Measurements from ENCODE around the gene SGCG.
"Not testable (repeated sequence)": the region's sequence is repeated elsewhere in the genome, so short reads cannot be mapped to it uniquely, and the experiment has no call there.

The SGCG gene, protein sequence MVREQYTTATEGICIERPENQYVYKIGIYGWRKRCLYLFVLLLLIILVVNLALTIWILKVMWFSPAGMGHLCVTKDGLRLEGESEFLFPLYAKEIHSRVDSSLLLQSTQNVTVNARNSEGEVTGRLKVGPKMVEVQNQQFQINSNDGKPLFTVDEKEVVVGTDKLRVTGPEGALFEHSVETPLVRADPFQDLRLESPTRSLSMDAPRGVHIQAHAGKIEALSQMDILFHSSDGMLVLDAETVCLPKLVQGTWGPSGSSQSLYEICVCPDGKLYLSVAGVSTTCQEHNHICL

DNA sequence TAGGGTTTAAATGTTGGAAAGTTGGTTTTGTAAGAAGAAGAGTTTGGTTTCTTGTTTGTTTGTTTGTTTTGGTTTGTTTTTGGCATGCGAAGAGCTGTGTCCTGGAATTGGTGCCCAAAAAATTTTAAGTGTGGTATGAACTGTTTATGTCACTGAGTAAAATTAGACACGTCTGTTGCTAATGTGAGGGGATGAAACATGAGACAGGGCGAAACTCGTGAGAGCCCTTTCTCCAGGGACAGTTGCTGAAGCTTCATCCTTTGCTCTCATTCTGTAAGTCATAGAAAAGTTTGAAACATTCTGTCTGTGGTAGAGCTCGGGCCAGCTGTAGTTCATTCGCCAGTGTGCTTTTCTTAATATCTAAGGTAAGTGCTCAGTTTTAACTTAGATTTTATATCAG is at the start of gene SGCG:
TSS of gene SGCG (plus strand) at position 269 of the 400 bp plus-strand sequence. CDS start 22,716 bp downstream, outside the sequence.
- DNase-seq, result no peak

DNA sequence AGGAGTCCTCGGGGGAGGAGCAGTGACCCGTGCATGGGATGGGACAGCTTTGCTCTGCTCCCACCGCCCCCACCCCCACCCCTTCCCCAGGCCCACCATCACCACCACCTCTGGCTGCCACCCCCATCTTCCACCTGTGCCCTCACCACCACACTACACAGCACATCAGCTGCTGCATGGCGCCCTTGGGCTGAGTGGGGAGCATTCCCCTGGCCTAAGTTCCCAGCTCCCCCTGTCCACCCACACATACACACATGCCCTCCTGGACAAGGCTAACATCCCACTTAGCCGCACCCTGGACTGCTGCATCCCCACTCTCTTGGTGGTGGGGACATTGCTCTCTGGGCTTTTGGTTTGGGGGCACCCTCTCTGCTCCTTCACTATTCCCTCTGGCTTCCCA is 46.2 kb upstream of the SGCG start:
- no peak for DNase-seq

DNA sequence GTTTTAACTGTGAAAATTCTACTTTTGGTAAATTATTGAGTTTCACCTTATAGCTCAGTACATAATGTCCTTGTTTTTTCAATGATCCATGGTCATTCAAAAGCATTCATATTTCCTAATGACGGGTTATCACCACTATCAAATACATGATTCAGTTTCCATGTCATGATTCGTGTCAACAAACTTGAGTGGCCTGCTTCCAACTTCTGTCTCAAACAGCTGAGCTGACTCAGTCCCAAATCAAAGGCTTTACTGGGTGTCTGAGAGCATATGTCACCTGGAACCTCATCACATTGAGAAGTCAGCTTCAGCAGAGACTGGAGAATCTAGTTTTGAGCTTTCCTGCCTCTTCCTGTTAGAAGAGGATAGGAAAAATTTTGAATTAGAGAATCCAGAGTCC is 40.3 kb upstream of the SGCG start:
- DNase-seq, result no peak

DNA sequence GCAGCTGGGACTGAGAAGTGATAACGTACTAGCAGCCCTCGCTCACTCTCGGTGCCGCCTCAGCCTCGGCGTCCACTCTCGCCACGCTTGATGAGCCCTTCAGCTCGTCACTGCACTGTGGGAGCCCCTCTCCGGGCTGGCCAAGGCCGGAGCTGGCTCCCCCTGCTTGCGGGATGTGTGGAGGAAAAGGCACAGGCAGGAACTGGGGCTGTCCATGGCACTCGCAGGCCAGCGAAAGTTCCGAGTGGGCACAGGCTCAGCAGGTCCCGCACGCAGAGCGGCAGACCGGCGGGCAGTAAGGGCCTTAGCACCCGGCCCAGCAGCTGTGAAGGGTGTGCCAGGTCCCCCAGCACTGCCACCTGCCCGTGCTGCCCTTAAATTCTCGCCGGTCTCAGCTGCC is 38.8 kb upstream of the SGCG start:
- DNase-seq, result no peak

DNA sequence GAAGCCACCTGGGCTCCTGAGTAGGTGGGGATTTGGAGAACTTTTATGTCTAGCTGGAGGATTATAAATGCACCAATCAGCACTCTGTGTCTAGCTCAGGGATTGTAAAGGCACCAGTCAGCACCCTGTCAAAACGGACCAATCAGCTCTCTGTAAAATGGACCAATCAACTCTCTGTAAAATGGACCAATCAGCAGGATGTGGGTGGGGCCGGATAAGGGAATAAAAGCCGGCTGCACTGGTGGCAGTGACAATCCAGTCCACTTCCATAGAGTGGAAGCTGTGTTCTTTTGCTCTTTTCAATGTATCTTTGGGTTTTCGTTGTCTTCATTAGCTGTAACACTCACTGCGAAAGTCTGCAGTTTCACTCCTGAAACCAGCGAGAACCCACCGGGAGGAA is 38.2 kb upstream of the SGCG start:
- DNase-seq, result not testable (repeated sequence)

DNA sequence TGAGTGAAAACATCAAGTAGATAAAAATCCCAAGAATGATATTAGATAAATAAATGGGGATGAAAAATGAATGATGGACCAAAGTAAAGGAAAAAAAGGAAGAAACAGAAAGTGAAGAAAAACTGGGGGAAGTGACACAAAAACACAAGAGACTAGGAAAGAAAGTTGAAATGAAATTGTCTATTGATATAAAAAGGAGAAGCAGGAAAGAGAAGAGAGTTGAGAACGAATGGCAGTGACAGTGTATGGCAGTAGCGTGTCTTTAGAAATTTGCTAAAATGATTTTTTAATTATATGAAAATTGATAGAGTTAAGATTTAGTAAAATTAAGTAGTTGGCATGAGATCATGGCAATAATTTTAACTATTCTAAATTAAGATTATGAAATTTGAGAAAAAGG is 36.3 kb upstream of the SGCG start:
- DNase-seq, result no peak

DNA sequence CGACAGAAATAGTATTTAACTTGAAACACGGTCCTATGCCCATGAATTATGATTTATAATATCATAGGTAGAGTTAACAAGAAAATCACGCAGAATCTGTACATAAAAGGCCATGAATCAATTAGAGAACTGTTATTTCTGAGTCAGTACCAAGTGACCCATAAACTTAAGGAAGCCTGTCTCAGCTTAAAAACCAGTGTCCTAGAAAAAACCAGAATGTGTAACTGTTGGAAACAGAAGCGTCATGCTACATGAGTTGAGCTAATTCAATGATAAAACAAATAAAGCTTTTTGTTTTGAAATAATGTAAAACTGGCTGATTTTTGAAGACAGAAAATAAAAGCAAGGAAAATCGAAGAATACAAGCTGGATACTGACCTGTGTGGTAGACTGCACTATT is 34.8 kb upstream of the SGCG start:
- DNase-seq, result no peak

DNA sequence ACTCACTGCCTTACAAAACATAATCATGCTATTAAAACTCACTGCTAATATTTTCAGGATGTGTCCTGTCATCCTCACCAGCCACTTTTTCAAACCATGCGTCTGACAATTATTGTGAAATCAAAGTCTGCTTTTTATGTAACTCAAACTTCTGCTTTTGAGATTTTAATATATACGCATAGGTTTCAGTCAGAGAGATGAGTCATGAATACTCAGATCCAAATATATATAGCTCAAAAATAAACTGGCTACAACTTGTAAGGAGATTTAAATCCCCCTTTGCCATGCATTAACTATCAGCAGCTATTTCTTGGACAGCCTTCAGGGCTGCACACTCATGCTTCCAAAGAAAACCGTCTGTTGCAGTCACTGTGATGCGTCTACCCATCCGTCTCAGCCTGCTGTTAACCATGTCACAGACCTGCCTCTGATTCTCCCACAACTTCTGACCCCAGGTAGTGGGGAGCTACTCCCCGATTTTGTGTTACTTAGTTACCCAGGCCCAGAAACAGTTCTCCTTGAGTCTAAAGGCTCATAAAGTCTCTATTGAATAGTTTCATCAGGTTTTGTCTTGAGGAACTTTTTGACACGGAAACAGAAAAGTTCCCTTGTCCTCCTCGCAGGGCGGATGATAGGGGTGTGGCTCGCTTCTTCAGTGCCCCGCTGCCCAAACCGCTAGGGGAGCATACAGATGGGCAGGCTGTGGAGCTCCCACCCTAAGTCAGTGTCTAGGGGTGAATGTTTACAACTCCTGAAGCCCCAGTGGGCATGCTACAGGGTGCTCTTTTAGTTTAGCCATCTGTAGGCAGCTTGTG is 33.8 kb upstream of the SGCG start:
- DNase-seq, result no peak

DNA sequence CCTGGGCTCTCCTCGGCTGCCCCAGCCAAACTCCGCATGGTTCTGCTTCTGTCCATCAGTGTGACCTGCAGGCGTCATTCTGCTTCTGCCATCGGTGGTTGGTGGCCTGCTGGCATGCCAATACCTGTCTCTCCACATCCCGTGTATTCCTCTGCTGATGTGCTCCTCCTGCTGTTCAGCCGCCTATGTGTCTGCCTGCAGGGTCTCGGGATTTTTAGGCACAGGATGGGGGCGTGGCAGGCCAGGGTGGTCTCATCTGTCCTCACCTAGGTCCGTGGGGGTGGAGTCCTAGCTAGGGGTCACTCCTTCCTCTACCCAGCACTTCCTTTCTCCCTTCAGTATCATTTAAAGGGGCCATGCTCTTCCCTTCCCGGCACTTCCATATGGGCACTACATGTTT is 33.0 kb upstream of the SGCG start:
- DNase-seq, result no peak

DNA sequence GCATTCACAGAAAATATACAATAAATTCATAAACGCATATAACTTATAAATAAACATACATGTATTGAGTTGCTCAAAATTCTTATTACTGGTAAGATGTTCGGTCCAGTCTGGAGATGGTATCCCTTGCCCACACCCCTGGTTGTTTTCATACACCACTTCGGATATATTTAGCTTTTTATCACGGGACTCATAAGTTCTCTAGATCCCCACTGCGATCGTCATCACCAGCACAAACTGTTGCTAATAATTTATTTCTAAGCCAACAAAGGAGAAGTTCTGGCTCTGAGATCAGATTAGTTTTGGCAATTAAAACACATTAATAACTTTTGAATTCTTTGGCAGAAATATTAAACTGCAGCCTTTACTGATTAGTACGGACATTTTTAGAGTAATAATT is 23.0 kb upstream of the SGCG start:
- DNase-seq, result no peak

DNA sequence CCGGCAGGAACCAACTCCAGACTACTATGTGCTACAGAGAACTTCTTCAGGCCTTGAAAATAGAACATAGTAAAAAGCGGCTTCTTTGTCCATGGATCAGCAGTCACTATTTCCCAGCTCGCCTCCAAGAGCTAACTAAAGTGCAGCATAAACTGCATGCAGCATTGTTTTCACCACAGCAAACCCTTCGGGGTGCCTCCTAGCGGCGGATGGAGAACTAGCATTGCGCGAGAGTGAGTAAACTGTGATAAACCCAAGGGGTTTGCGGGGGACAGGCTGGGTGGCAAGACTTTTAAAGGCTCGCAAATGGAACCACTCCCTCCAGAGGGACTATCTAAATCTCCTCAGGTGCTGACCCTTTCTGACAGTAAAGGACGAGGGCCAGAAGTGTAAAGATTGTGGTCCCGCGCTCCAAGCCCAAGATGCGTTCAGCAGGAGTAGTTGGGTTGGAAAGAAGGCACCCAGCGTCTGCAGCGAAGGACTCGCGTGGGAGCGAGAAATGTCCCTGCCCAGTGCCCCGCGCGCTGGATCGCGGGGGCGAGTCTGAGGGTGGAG is 21.5 kb upstream of the SGCG start:
- DNase-seq, result no peak

DNA sequence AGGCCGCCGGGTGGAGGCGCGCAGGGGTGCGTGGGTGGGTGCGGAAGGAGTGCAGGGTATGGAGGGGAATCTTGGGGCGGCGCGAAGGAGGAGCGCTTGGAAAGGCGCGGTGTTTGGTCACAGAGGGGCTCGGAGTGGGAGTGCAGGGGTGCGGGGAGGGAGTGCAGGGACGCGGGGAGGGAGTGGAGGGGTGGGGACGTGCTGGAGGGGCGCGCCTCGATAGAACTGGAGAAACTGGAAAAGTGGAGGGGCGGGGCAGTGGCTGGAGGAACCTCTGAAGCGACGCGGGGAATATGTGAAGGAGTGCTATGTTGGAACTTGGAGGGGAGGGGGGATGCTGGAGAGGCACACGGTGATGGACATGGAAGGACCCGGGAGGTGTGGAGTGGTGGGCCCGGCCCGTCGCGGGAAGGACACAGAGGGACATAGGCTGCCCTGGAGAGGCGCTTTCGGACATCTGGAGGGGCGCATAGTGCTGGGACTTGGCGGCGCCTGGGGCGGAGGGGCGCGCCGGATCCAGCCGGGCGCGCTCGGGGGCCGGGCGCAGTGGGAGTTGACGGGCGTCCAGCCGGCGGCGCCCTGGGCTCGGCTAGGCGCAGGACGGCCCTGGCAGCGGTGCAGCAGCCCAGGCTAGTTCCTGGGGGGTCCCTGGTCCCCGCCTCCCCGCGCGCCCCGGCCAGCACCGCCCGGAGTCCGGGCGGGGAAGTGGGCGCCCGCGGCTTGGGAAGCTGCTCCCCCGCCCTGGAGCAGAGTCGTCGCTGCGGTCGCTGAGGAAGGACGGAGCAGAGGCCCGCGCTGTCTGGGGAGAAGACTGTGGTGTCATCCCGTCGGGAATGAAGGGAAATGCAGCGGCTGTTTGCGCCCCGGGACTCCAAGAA is 20.8 kb upstream of the SGCG start:
- no peak for DNase-seq

DNA sequence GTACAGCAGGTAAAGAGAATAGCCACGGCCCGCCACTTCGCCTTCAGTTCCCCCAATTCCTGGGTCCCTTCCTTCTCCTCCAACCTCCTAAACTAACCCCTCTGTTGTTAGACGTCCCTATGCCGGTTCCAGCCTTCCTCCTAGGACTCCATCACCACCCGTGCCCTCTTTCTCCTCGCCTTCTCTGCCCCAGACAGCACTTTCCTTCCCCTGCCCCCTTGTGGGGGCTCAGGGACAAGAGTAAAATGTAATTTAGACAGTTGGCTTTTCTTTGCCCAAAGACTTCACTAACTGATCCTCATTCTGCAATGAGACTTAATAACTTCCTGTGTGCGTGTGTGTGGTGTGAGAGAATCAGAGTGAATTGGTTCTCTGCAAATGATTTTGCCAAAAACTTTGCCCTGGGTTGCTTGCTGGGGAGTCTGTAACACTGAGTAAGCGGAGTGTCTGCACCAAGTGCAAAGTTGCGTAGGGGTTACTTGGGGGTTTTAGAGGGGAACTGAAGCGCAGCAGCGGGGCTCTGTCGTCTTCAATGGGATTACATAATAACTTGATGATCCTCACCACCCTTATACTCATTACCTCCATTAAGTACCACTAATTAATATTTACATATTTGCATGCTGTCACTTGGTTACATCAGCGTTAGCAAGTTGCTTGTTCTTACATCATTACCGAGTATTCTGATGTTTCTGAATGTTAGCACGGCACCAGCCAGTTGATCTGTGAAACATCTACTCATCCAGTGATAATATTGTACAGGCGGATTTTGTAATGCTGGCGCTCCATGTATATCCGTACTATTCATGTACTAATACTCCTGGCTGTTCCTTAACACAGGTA is 19.9 kb upstream of the SGCG start:
- DNase-seq, result no peak

DNA sequence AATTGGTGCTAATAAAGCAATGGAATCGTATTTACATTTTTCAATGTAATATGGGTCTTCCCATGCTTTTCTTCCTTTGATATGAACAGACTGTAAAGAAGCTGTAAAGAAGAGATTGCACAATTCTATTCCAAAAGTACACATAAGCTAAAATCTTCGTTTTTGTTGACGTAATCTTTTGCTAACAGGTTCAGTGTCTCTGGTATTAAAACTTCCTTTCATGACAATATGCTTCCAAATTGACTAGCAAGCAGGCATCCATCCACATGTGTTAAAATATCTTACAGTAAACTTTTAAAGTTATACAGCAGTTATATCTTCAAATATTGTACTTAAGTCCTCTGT is 19.3 kb upstream of the SGCG start:
- no peak for DNase-seq

DNA sequence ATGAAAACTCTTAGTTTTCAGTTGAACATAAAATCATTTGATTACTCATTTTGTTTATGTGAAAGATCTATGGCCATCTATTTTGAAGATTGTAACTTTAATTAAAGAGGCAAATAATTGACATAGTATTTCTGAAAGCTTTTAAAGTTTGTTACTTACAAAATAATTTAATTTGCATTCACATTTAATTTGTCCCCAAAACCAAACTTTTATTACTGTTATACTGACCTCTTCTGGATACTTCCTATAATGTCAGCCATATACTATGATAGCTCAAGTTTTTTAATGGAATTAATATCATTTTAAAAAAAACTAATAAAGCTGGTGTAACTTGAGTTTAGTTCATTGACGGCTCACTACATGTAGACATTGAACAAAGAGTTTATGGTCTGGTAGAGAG is 4.9 kb upstream of the SGCG start:
- DNase-seq, result no peak

DNA sequence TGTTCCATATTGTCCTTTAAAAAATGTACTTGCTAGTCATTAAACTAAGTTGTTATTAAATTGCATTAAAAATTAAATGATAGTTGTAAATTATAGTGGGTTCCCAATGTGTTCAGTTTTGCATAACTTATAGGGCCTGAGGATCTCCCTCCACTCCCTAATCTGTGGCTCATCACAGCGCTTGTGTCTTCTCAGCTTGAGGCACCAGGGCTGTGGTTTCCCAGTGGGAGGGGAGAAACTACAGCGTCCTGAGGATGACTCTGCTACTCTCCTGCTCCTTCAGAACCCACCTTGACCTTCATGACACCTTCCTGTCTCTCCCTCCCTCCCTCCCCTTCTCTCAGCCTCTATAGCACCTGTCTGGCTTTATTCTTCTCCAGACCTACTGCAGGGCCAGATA is 1.4 kb downstream of the SGCG start:
- no peak for DNase-seq

DNA sequence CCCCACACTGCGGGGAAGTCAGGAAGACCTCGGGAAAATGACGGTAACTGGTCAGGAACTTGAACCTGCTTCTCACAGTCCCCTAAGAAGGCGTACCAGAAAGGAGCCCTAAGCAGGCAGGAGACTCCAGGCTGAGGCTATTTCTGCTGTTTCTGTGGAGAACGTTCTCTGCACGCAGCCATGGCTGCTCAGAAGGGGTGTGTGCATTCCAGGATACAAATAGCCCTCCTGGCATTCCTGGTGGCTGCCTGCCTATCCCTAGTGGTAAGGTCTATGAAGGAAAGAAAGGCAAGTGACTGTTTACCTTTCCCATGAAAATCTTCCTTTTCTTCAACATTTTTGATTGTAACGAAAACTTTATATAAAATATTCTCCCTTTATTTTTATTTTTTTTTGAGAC is 2.5 kb downstream of the SGCG start:
- no peak for DNase-seq

DNA sequence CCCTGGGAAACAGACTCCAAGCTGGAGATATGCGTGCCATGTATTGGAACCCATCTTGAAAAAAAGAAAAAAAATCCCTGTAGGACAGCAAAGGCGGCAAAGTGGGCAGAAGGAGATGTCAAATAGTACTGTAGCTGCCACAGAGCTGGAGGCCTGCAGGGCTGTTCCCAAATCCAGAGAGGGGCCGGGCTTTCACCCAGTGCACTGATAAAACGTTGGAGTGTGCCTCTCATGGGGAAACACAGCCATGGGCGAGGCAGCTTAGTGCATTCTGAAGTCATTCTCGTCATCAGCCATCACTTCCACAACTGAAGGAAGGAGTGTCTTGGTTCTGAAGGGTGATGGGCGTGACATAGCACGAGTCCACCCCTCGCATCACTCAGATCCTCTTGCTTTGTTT is 4.8 kb downstream of the SGCG start:
- no peak for DNase-seq

DNA sequence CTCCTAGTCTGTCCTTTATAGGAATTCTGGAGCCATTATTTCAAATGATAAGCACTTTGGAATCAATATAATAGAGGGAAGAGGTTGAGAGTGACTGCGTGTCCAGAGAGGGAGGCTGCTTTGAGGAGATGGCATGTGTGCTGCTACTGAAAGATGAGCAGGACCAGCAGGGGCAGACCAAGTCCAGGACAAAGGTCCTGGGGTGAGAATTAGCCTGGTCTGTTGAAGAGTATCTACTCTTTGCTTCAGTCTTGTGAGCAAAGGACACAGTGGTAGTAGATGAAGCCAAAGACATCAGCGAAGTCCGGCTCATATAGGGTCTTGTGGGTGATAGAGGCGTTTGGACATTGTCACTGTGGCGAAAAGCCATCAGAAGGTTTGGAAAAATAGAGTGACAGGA is 21.1 kb downstream of the SGCG start:
- no peak for DNase-seq

DNA sequence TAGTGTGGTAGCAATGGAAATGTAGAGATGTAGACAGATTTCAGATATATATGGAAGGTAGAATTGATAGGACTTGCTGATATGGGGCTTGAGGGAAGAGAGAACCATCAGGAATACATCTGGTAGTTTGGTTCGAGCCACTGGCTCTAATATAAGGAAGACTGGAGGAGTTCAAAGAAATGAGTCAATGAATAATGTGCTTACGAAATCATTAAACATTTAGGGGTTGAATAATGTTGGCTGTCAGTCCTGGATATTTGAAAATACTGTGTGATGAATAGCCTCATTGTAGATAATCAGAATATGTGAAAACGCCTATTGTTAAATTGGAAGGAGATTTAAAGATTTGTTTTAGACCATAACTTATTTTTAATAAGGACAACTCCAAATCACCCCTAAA is 21.6 kb downstream of the SGCG start:
- DNase-seq, result no peak

DNA sequence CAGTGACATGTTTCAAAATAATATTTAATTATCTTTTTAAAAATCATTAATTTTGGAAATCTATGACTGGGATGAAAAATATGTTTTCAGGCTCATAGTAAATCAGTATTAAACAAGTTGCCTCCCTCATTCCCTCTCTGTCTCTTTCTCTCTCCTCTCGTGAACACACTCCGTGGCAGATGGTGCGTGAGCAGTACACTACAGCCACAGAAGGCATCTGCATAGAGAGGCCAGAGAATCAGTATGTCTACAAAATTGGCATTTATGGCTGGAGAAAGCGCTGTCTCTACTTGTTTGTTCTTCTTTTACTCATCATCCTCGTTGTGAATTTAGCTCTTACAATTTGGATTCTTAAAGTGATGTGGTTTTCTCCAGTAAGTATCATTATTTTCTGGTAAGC is 22.7 kb downstream of the SGCG start:
- no peak for DNase-seq

DNA sequence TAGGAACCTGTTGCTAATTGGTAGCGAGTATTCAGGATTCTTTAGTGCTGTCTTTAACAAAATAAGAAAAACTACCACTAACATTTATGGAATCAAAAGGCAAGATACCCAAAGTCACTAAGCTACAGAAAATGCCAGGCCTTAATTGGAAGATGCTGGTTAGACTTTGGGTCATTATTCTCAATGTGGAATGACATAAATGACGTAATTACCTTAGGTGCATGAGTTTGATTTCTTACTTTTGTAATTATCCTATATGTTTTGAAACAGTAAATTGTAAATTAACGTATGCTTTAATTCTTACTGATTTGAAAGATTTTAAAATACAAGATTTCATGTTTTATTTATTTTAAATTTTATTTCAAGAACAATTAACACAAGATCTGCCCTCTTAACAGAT is 25.0 kb downstream of the SGCG start:
- no peak for DNase-seq

DNA sequence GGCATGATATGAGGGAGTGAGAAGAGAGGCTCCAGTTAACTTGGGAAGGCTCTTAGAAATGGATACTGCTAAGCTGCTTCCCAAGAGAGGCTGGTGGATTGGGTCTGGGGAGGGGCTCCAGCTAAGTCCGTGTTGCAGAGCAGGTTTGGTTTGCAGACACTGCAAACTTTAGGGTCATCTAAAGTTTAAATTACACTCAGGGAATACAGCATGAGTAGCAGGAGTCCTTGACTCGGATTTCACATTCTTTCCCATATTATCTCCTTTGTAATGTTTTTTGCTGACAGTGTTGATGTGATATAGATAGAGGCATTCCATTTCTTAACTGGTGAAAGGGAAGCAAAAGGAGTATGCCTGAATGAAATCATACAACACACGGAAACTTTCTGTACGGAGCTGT is 31.9 kb downstream of the SGCG start:
- DNase-seq, result no peak
